ENCODE measurements around the gene GABRB1.

GABRB1 gene

GRCh38 chr4:47045261-47045660, 13.9 kb downstream of the GABRB1 start:
- H3K36me3 ChIP-seq (ENCODE audit: control insufficient read depth in 1 of 2, insufficient read depth in 2 of 2, low read length in 2 of 2) = no peaks in the 10 kb centered on the region
- H2AFZ ChIP-seq (ENCODE audit: insufficient read depth, low read length, poor library complexity) = no peak overlapping the region
- H3K18ac ChIP-seq (ENCODE audit: low read length) = no peak overlapping the region
- no peak overlapping the region for H3K27ac ChIP-seq (ENCODE audit: low read depth, low read length)
- no peak overlapping the region for H4K12ac ChIP-seq (ENCODE audit: low read depth, low read length)
- no peak overlapping the region for H4K91ac ChIP-seq (ENCODE audit: low read depth, low read length)
- no peak overlapping the region for H3K23ac ChIP-seq (ENCODE audit: low read length)
- no peak overlapping the region for H2BK5ac ChIP-seq (ENCODE audit: low read depth, low read length, poor library complexity)
- H3K14ac ChIP-seq (ENCODE audit: low read length) = no peak overlapping the region
- H3K79me1 ChIP-seq (ENCODE audit: low read length) = no peaks in the 10 kb centered on the region
- H3K9me3 ChIP-seq (ENCODE audit: insufficient read depth, low read depth, low read length) = no peaks in the 10 kb centered on the region
- no peak overlapping the region for H2BK12ac ChIP-seq (ENCODE audit: low read length)
- no peak overlapping the region for H2BK120ac ChIP-seq (ENCODE audit: insufficient read depth, low read length, poor library complexity)
- H3K4me1 ChIP-seq (ENCODE audit: control insufficient read depth in 1 of 2, insufficient read depth in 2 of 2, low read length in 2 of 2) = no peaks in the 10 kb centered on the region
- H3K79me2 ChIP-seq (ENCODE audit: control insufficient read depth, insufficient read depth, low read length, poor library complexity) = no peaks in the 10 kb centered on the region
- H3K9ac ChIP-seq (ENCODE audit: low read length) = no peak overlapping the region
- H3K4me2 ChIP-seq (ENCODE audit: low read length) = no peak overlapping the region
- H3K4ac ChIP-seq (ENCODE audit: low read depth, low read length) = no peak overlapping the region
- no peak for DNase-seq
- no CpG with 5 or more reads among the region's 1 CpG for WGBS (ENCODE audit: extremely low coverage, insufficient coverage, insufficient read length)
- no peak overlapping the region for H2AK5ac ChIP-seq (ENCODE audit: low read length)
- no peaks in the 10 kb centered on the region for H3K27me3 ChIP-seq (ENCODE audit: insufficient read depth, low read length)
- no peak overlapping the region for H3K4me3 ChIP-seq (ENCODE audit: low read depth, low read length)
- no peak overlapping the region for H4K8ac ChIP-seq (ENCODE audit: low read depth, low read length)

DNA sequence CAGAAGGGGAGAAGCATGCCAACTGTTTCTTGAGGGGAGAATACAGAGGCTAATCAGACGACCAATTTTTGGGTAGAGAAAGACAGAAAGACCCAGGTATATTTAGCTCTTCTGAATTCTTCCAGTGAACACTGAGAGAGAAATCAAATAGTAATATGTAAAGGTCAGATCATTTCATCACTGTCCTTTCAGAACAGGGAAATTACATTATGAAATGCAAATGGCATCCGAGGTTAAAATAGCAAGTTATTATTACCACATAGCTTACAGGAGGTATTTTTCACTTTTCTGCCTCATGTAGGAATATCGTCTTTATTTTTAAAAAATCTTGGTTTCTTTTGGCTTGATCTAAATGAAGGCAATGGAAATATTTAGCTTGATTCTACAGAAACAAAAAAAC, 18.0 kb downstream of the GABRB1 start:
- no peak overlapping the region for H3K9ac ChIP-seq (ENCODE audit: low read length)
- no peak overlapping the region for H4K91ac ChIP-seq (ENCODE audit: low read depth, low read length)
- H2BK5ac ChIP-seq (ENCODE audit: low read depth, low read length, poor library complexity) = no peak overlapping the region
- no peak overlapping the region for H4K12ac ChIP-seq (ENCODE audit: low read depth, low read length)
- H3K4me3 ChIP-seq (ENCODE audit: low read depth, low read length) = no peak overlapping the region
- H2AK5ac ChIP-seq (ENCODE audit: low read length) = no peak overlapping the region
- H2BK120ac ChIP-seq (ENCODE audit: insufficient read depth, low read length, poor library complexity) = no peak overlapping the region
- no peak overlapping the region for H2AFZ ChIP-seq (ENCODE audit: insufficient read depth, low read length, poor library complexity)
- H3K79me2 ChIP-seq (ENCODE audit: control insufficient read depth, insufficient read depth, low read length, poor library complexity) = no peaks in the 10 kb centered on the region
- no peak overlapping the region for H3K27ac ChIP-seq (ENCODE audit: low read depth, low read length)
- no peak for DNase-seq
- no peaks in the 10 kb centered on the region for H3K27me3 ChIP-seq (ENCODE audit: insufficient read depth, low read length)
- H2BK12ac ChIP-seq (ENCODE audit: low read length) = no peak overlapping the region
- H3K4me2 ChIP-seq (ENCODE audit: low read length) = no peak overlapping the region
- no peaks in the 10 kb centered on the region for H3K4me1 ChIP-seq (ENCODE audit: control insufficient read depth in 1 of 2, insufficient read depth in 2 of 2, low read length in 2 of 2)
- H3K23ac ChIP-seq (ENCODE audit: low read length) = no peak overlapping the region
- WGBS (ENCODE audit: extremely low coverage, insufficient coverage, insufficient read length) = no CpG with 5 or more reads among the region's 3 CpGs
- no peaks in the 10 kb centered on the region for H3K36me3 ChIP-seq (ENCODE audit: control insufficient read depth in 1 of 2, insufficient read depth in 2 of 2, low read length in 2 of 2)
- H3K14ac ChIP-seq (ENCODE audit: low read length) = no peak overlapping the region
- H3K9me3 ChIP-seq (ENCODE audit: insufficient read depth, low read depth, low read length) = no peaks in the 10 kb centered on the region
- no peak overlapping the region for H4K8ac ChIP-seq (ENCODE audit: low read depth, low read length)
- no peak overlapping the region for H3K18ac ChIP-seq (ENCODE audit: low read length)
- no peak overlapping the region for H3K4ac ChIP-seq (ENCODE audit: low read depth, low read length)
- no peaks in the 10 kb centered on the region for H3K79me1 ChIP-seq (ENCODE audit: low read length)

DNA sequence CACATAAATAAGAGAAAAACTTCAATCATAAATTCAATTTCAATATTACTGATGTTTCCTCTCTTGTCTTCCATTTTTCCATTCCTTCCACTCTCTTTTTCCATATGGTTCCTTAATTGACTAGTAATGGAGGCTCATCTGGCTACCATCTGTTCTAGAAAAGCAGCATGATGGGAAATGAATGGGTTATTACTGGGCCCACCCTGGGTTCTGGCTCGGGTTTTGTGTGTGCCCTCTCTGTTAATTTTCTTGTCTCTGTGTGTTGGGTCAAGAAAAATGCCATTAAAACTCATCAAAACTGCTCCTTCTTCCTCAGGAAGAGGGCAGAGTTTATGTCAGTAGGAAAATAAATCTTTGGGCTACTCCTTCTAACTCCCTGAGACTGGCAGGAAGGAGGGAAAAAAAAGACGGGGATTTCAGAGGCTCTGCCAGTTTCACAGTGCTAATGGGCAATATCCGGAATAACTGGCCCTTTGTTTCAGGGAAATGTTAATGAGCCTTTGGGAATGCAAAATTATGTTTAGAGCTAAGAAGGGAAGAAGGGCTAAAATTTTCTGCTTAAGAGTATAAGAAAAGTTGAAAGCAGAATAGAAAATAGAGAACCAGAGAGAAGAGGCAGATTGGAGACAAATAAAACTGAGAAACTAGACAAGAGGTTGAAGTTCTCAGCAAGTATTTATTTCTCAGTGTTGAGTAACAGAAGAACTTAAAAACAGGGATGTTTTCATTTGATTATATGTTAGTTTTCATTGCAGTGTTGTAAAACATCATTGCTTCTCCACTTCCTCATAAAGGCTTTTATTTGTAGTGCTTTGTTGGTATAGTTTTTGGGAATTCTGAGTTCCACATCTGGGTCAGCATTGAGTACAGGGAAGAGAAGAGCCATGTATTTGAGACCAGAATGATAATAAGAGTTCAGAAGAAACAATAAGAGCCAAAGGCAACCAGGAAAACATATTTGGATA, 19.7 kb downstream of the GABRB1 start:
- Histone ChIP-seq H2AK5ac (ENCODE audit: low read length) (no peak overlapping the region), H3K18ac (ENCODE audit: low read length) (no peak overlapping the region), H3K4me2 (ENCODE audit: low read length) (no peak overlapping the region), H2BK120ac (ENCODE audit: insufficient read depth, low read length, poor library complexity) (no peak overlapping the region), H3K4me3 (ENCODE audit: low read depth, low read length) (no peak overlapping the region), H3K4me1 (ENCODE audit: control insufficient read depth in 1 of 2, insufficient read depth in 2 of 2, low read length in 2 of 2) (no peaks in the 10 kb centered on the region), H3K27ac (ENCODE audit: low read depth, low read length) (no peak overlapping the region), H2AFZ (ENCODE audit: insufficient read depth, low read length, poor library complexity) (no peak overlapping the region), H4K8ac (ENCODE audit: low read depth, low read length) (no peak overlapping the region), H3K23ac (ENCODE audit: low read length) (no peak overlapping the region), H4K91ac (ENCODE audit: low read depth, low read length) (no peak overlapping the region), H3K27me3 (ENCODE audit: insufficient read depth, low read length) (no peaks in the 10 kb centered on the region), H3K9me3 (ENCODE audit: insufficient read depth, low read depth, low read length) (no peaks in the 10 kb centered on the region), H3K14ac (ENCODE audit: low read length) (no peak overlapping the region), H3K4ac (ENCODE audit: low read depth, low read length) (no peak overlapping the region), H3K36me3 (ENCODE audit: control insufficient read depth in 1 of 2, insufficient read depth in 2 of 2, low read length in 2 of 2) (no peaks in the 10 kb centered on the region), H3K79me2 (ENCODE audit: control insufficient read depth, insufficient read depth, low read length, poor library complexity) (no peaks in the 10 kb centered on the region), H2BK5ac (ENCODE audit: low read depth, low read length, poor library complexity) (no peak overlapping the region), H3K79me1 (ENCODE audit: low read length) (no peaks in the 10 kb centered on the region), H2BK12ac (ENCODE audit: low read length) (no peak overlapping the region), H4K12ac (ENCODE audit: low read depth, low read length) (no peak overlapping the region), H3K9ac (ENCODE audit: low read length) (no peak overlapping the region)
- no CpG with 5 or more reads among the region's 3 CpGs for WGBS (ENCODE audit: extremely low coverage, insufficient coverage, insufficient read length)
- no peak for DNase-seq

GRCh38 chr4:47053485-47053884, 22.1 kb downstream of the GABRB1 start:
- H3K9me3 ChIP-seq (ENCODE audit: insufficient read depth, low read depth, low read length) = no peaks in the 10 kb centered on the region
- no peak overlapping the region for H3K23ac ChIP-seq (ENCODE audit: low read length)
- H3K4ac ChIP-seq (ENCODE audit: low read depth, low read length) = no peak overlapping the region
- H2AFZ ChIP-seq (ENCODE audit: insufficient read depth, low read length, poor library complexity) = no peak overlapping the region
- H2BK12ac ChIP-seq (ENCODE audit: low read length) = no peak overlapping the region
- no peak overlapping the region for H4K91ac ChIP-seq (ENCODE audit: low read depth, low read length)
- no peak for DNase-seq
- no peaks in the 10 kb centered on the region for H3K36me3 ChIP-seq (ENCODE audit: control insufficient read depth in 1 of 2, insufficient read depth in 2 of 2, low read length in 2 of 2)
- no peak overlapping the region for H3K14ac ChIP-seq (ENCODE audit: low read length)
- no peak overlapping the region for H3K18ac ChIP-seq (ENCODE audit: low read length)
- no peaks in the 10 kb centered on the region for H3K79me2 ChIP-seq (ENCODE audit: control insufficient read depth, insufficient read depth, low read length, poor library complexity)
- H2AK5ac ChIP-seq (ENCODE audit: low read length) = no peak overlapping the region
- no peaks in the 10 kb centered on the region for H3K79me1 ChIP-seq (ENCODE audit: low read length)
- H2BK120ac ChIP-seq (ENCODE audit: insufficient read depth, low read length, poor library complexity) = no peak overlapping the region
- H3K4me2 ChIP-seq (ENCODE audit: low read length) = no peak overlapping the region
- no peak overlapping the region for H4K8ac ChIP-seq (ENCODE audit: low read depth, low read length)
- H3K9ac ChIP-seq (ENCODE audit: low read length) = no peak overlapping the region
- no peaks in the 10 kb centered on the region for H3K27me3 ChIP-seq (ENCODE audit: insufficient read depth, low read length)
- WGBS (ENCODE audit: extremely low coverage, insufficient coverage, insufficient read length) = no CpG with 5 or more reads among the region's 2 CpGs
- H3K27ac ChIP-seq (ENCODE audit: low read depth, low read length) = no peak overlapping the region
- no peak overlapping the region for H2BK5ac ChIP-seq (ENCODE audit: low read depth, low read length, poor library complexity)
- H4K12ac ChIP-seq (ENCODE audit: low read depth, low read length) = no peak overlapping the region
- H3K4me3 ChIP-seq (ENCODE audit: low read depth, low read length) = no peak overlapping the region
- no peaks in the 10 kb centered on the region for H3K4me1 ChIP-seq (ENCODE audit: control insufficient read depth in 1 of 2, insufficient read depth in 2 of 2, low read length in 2 of 2)
